HEK293 (cell line): ENCODE results near the gene GTSE1.

Source experiments
- CTCF ChIA-PET: fragments of 350-600 bp; formaldehyde crosslinking; extraction: SDS; loops from one replicate; lab custom pipeline; 2021; ENCODE audit warnings: antibody characterized with exemption; lab: Yijun Ruan, JAX
- POLR2A ChIA-PET: fragments of 300-600 bp; formaldehyde crosslinking; extraction: SDS; loops from one replicate; lab custom pipeline; 2020; ENCODE audit warnings: antibody characterized with exemption, inconsistent platforms; lab: Yijun Ruan, JAX
- H3K27ac ChIP-seq: fragments of 200-500 bp; sonication (Bioruptor generic); 2 replicates; pipeline ENCODE4 v1.5.1; 2014; ENCODE audit warnings: low read depth, low read length, control low read depth, inconsistent platforms; ENCODE audit errors: extremely low read depth
- H3K36me3 ChIP-seq, 2 experiments: fragments of 200-500 bp in 1 of 2; sonication (Bioruptor generic) in 1 of 2; 1 replicate in 1 of 2; 2 replicates in 1 of 2; pipeline ENCODE4 v1.5.1; 2014 to 2017; ENCODE audit warnings: inconsistent platforms in 2 of 2, low read length in 2 of 2; ENCODE audit not compliant: control insufficient read depth in 2 of 2, insufficient read depth in 1 of 2
- H3K4me1 ChIP-seq: fragments of 200-500 bp; sonication (Bioruptor generic); 2 replicates; pipeline ENCODE4 v1.5.1; 2014; ENCODE audit warnings: mild to moderate bottlenecking, low read length, inconsistent platforms; ENCODE audit not compliant: control insufficient read depth, insufficient read depth
- H3K4me3 ChIP-seq: 2 replicates; pipeline ENCODE4 v1.5.1; 2011; ENCODE audit warnings: low read depth, mild to moderate bottlenecking, control low read depth, low read length, moderate library complexity
- H3K9me3 ChIP-seq: fragments of 200-500 bp; sonication (Bioruptor generic); 2 replicates; pipeline ENCODE4 v1.5.1; 2014; ENCODE audit warnings: low read depth, low read length, inconsistent platforms; ENCODE audit not compliant: control insufficient read depth, insufficient read depth
- FEZF1 ChIP-seq: fragments of 450-650 bp; formaldehyde crosslinking; IDR thresholded peaks from 2 replicates; pipeline ENCODE4 v1.5.1; 2016; ENCODE audit warnings: missing biosample characterization, missing genetic modification characterization
- KLF9 ChIP-seq: fragments of 450-650 bp; formaldehyde crosslinking; IDR thresholded peaks from 2 replicates; pipeline ENCODE4 v1.5.1; 2016; ENCODE audit warnings: missing biosample characterization, missing genetic modification characterization, low read depth
- PATZ1 ChIP-seq: fragments of 450-650 bp; formaldehyde crosslinking; IDR thresholded peaks from 2 replicates; pipeline ENCODE4 v1.5.1; 2016; ENCODE audit warnings: missing biosample characterization, missing genetic modification characterization
- SP3 ChIP-seq: fragments of 450-650 bp; formaldehyde crosslinking; IDR thresholded peaks from 2 replicates; pipeline ENCODE4 v1.5.1; 2016; ENCODE audit warnings: missing biosample characterization, missing genetic modification characterization
- ZBTB21 ChIP-seq: fragments of 450-650 bp; formaldehyde crosslinking; IDR thresholded peaks from 2 replicates; pipeline ENCODE4 v1.5.1; 2017; ENCODE audit warnings: missing biosample characterization, missing genetic modification characterization
- ZFP37 ChIP-seq: fragments of 450-650 bp; formaldehyde crosslinking; IDR thresholded peaks from 2 replicates; pipeline ENCODE4 v1.5.1; 2016; ENCODE audit warnings: missing biosample characterization, missing genetic modification characterization
- ZIC2 ChIP-seq: fragments of 450-650 bp; formaldehyde crosslinking; IDR thresholded peaks from 2 replicates; pipeline ENCODE4 v1.5.1; 2016; ENCODE audit warnings: missing biosample characterization, missing genetic modification characterization
- ZNF184 ChIP-seq: fragments of 450-650 bp; IDR thresholded peaks from 2 replicates; pipeline ENCODE4 v1.5.1; 2018; ENCODE audit warnings: missing biosample characterization, mild to moderate bottlenecking, missing genetic modification characterization
- ZNF335 ChIP-seq: fragments of 450-650 bp; formaldehyde crosslinking; conservative IDR thresholded peaks from 2 replicates; pipeline ENCODE4 v1.5.1; 2016; ENCODE audit warnings: missing biosample characterization, missing genetic modification characterization
- ZNF433 ChIP-seq: fragments of 450-650 bp; formaldehyde crosslinking; IDR thresholded peaks from 2 replicates; pipeline ENCODE4 v1.5.1; 2016; ENCODE audit warnings: missing biosample characterization, missing genetic modification characterization, low read depth
- ZNF571 ChIP-seq: fragments of 450-650 bp; formaldehyde crosslinking; IDR thresholded peaks from 2 replicates; pipeline ENCODE4 v1.5.0; 2017; ENCODE audit warnings: missing biosample characterization, missing genetic modification characterization
- ZNF776 ChIP-seq: fragments of 450-650 bp; formaldehyde crosslinking; IDR thresholded peaks from 2 replicates; pipeline ENCODE4 v1.5.0; 2017; ENCODE audit warnings: missing biosample characterization, missing genetic modification characterization, borderline replicate concordance
- ZNF843 ChIP-seq: fragments of 450-650 bp; formaldehyde crosslinking; IDR thresholded peaks from 2 replicates; pipeline ENCODE4 v1.5.1; 2016; ENCODE audit warnings: missing biosample characterization, missing genetic modification characterization
- TF ChIP-seq, protein P1 (sequence below): fragments of 450-650 bp; formaldehyde crosslinking; optimal IDR thresholded peaks from 2 replicates; pipeline ENCODE3; 2016; ENCODE audit warnings: missing biosample characterization, mild to moderate bottlenecking, missing genetic modification characterization
- TF ChIP-seq, protein P2 (sequence below): fragments of 450-650 bp; formaldehyde crosslinking; IDR thresholded peaks from 2 replicates; pipeline ENCODE4; 2016; ENCODE audit warnings: missing biosample characterization, missing genetic modification characterization
- TF ChIP-seq, protein P3 (sequence below): fragments of 450-650 bp; IDR thresholded peaks from 2 replicates; pipeline ENCODE4 v1.5.1; 2018; ENCODE audit warnings: missing biosample characterization, missing genetic modification characterization

Gene GTSE1

DNA sequence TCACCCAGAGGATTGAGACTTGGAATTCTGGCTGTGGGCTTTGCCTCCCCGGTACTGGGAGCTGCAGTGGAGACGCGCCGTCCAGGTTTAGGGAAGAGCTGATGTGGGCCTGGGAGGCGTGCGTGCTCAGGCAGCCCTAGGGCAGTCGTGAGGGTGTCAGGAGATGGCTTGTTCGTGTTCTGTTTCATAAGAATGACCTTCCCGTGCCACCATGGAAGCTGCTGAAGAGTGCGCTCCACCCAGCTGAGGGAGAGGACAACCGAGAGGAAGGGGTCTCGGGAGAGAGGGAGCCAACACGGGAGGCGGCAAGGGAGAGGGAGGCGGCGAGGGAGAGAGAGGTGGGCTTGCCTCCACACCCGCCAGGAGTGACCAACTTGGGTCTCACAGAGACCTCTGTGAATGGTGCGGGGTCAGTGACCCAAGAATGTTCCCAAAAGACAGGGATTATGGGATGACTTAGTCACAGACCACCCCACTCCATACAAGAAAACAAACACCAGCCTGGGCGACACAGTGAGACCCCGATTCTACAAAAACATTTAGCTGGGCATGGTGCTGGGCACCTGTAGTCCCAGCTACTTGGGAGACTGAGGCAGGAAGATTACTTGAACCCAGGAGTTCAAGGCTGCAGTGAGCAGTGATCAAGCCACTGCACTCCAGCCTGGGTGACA is 24.2 kb downstream of the GTSE1 start:
- POLR2A ChIA-PET: interaction anchor here (0.9 kb wide), 1 partner anchor 14 kb away, joined by 3 read pairs; no protein-coding TSS in a partner anchor
- CTCF ChIA-PET: interaction anchor here (0.6 to 1.6 kb wide), 3 partner anchors 9 to 326 kb away, joined by 3 to 5 read pairs (median 4); no protein-coding TSS in a partner anchor

DNA sequence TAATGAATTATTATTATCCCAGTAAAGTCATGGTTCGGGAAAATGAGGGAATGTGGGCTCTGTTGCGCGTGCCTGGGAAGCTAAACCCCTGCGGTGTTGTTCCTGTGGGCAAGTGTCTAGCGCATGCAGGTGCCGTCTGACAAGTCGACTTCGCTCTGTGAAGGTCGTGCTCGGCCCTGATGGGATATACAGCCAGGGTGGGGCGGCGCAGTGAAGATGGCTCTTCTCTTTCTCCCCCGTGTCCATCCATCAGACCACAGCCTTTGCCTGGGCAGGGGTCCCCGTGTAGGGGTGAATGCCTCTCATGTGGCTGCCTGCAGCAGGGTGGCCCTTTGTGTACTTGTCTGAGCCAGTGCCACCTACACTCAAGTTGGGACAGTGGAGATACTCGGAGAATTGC is 26.0 kb downstream of the GTSE1 start:
- TF ChIP-seq, protein P1, sequence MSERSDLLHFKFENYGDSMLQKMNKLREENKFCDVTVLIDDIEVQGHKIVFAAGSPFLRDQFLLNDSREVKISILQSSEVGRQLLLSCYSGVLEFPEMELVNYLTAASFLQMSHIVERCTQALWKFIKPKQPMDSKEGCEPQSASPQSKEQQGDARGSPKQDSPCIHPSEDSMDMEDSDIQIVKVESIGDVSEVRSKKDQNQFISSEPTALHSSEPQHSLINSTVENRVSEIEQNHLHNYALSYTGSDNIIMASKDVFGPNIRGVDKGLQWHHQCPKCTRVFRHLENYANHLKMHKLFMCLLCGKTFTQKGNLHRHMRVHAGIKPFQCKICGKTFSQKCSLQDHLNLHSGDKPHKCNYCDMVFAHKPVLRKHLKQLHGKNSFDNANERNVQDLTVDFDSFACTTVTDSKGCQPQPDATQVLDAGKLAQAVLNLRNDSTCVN: no peak
- TF ChIP-seq ZNF776 (tag by site-specific recombination): no peak
- TF ChIP-seq PATZ1 (tag by site-specific recombination): no peak
- TF ChIP-seq ZFP37 (tag by site-specific recombination): no peak
- no peak for TF ChIP-seq ZBTB21
- ChIA-PET POLR2A (no interaction called here), CTCF (no interaction called here)
- H3K4me1 ChIP-seq: no peaks in the 10 kb centered on the region
- H3K4me3 ChIP-seq: no peak overlapping the region
- peaks cover 70 to 96% of the 10 kb centered on the region in 2 experiments for H3K36me3 ChIP-seq
- no peak overlapping the region for H3K27ac ChIP-seq
- H3K9me3 ChIP-seq: no peaks in the 10 kb centered on the region

More for the DNA sequence above, 24.2 kb downstream of the GTSE1 start:
- Histone ChIP-seq H3K9me3 (no peaks in the 10 kb centered on the region), H3K4me1 (no peaks in the 10 kb centered on the region), H3K4me3 (no peak overlapping the region), H3K27ac (no peak overlapping the region), H3K36me3 (peaks cover 70 to 96% of the 10 kb centered on the region in 2 experiments)
- TF ChIP-seq ZNF184 (tag by site-specific recombination) (no peak), ZNF335 (tag by site-specific recombination) (no peak), FEZF1 (tag by site-specific recombination) (no peak), ZNF571 (tag by site-specific recombination) (no peak)

DNA sequence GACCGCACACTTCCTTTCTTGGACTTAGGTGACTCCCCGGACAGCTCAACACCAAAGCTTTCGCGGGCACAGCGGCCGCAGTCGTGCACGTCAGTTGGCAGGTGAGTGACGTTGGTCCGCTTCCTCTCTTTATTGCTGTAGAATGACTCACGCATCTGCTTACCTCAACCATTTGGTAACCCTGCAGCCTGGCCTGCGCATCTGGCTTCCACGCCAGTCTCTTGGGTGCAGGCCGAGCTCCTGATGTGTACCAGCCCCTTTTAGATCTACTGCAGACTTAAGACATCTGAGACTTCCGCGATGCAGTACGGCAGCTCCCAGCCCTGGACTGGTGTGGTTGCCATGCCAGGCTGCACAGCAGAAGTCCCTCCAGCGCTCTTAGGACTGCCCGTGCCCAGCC is 26.5 kb downstream of the GTSE1 start:
- no peaks in the 10 kb centered on the region for H3K9me3 ChIP-seq
- ChIA-PET POLR2A (no interaction called here), CTCF (no interaction called here)
- TF ChIP-seq, protein P2, sequence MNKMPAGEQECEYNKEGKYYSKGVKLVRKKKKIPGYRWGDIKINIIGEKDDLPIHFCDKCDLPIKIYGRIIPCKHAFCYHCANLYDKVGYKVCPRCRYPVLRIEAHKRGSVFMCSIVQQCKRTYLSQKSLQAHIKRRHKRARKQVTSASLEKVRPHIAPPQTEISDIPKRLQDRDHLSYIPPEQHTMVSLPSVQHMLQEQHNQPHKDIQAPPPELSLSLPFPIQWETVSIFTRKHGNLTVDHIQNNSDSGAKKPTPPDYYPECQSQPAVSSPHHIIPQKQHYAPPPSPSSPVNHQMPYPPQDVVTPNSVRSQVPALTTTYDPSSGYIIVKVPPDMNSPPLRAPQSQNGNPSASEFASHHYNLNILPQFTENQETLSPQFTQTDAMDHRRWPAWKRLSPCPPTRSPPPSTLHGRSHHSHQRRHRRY (tag by site-specific recombination): no peak
- TF ChIP-seq ZNF843 (no peak), KLF9 (tag by site-specific recombination) (no peak), ZIC2 (tag by site-specific recombination) (no peak), SP3 (tag by site-specific recombination) (no peak), ZNF433 (no peak)
- TF ChIP-seq, protein P3, sequence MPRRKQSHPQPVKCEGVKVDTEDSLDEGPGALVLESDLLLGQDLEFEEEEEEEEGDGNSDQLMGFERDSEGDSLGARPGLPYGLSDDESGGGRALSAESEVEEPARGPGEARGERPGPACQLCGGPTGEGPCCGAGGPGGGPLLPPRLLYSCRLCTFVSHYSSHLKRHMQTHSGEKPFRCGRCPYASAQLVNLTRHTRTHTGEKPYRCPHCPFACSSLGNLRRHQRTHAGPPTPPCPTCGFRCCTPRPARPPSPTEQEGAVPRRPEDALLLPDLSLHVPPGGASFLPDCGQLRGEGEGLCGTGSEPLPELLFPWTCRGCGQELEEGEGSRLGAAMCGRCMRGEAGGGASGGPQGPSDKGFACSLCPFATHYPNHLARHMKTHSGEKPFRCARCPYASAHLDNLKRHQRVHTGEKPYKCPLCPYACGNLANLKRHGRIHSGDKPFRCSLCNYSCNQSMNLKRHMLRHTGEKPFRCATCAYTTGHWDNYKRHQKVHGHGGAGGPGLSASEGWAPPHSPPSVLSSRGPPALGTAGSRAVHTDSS (tag by site-specific recombination): no peak
- H3K36me3 ChIP-seq: peaks cover 70 to 96% of the 10 kb centered on the region in 2 experiments
- no peak overlapping the region for H3K4me3 ChIP-seq
- no peaks in the 10 kb centered on the region for H3K4me1 ChIP-seq
- H3K27ac ChIP-seq: no peak overlapping the region
